IMR-90 (cell line): ENCODE results near the gene ARHGAP24. TPM values are rescaled to one million over a fixed set of nuclear protein-coding genes. Genes with fewer than 3 reads are reported as not detected.

Source experiments
- ATAC-seq: fragments of 200-7000 bp; cut with Tn5 transposase; 2 replicates; pipeline ENCODE4 v1.9.1; 2020; ENCODE audit warnings: low read depth, mild to moderate bottlenecking, moderate library complexity
- BruUV-seq: library from RNA; stranded (reverse); fragments of 400-500 nt; replicated peaks from 2 replicates; lab custom pipeline; 2021; lab: Mats Ljungman, UMichigan
- CTCF ChIA-PET: fragments of 300-600 bp; formaldehyde crosslinking; extraction: SDS; loops from one replicate; lab custom pipeline; 2021; ENCODE audit warnings: antibody characterized with exemption; lab: Yijun Ruan, JAX
- POLR2A ChIA-PET: fragments of 300-600 bp; sonication (Branson Sonifier 250); formaldehyde crosslinking; loops from one replicate; lab custom pipeline; 2022; ENCODE audit warnings: antibody characterized with exemption; ENCODE audit not compliant: unreplicated experiment; lab: Charles Lee
- DNase-seq: peaks from one replicate; pipeline ENCODE4 v3.0.0; 2013
- H2AFZ ChIP-seq: replicated peaks from 2 replicates; pipeline ENCODE3; 2013; ENCODE audit warnings: low read length, mild to moderate bottlenecking; ENCODE audit not compliant: poor library complexity
- H2AK5ac ChIP-seq: 2 replicates; pipeline ENCODE4 v1.6.1; 2013; ENCODE audit warnings: low read depth, low read length, inconsistent platforms
- H2AK9ac ChIP-seq: replicated peaks from 2 replicates; pipeline ENCODE3; 2013; ENCODE audit warnings: mild to moderate bottlenecking, low read depth, low read length, moderate library complexity; ENCODE audit not compliant: poor library complexity
- H2BK120ac ChIP-seq: 2 replicates; pipeline ENCODE4 v1.6.1; 2013; ENCODE audit warnings: low read depth, low read length, inconsistent platforms
- H2BK15ac ChIP-seq: 3 replicates; pipeline ENCODE4 v1.6.1; 2013; ENCODE audit warnings: low read depth, low read length, inconsistent platforms
- H2BK20ac ChIP-seq: 2 replicates; pipeline ENCODE4 v1.6.1; 2013; ENCODE audit warnings: low read depth, mild to moderate bottlenecking, inconsistent platforms, low read length, moderate library complexity
- H2BK5ac ChIP-seq: 2 replicates; pipeline ENCODE4 v1.6.1; 2013; ENCODE audit warnings: mild to moderate bottlenecking, low read depth, low read length, inconsistent platforms; ENCODE audit not compliant: poor library complexity, severe bottlenecking
- H3K14ac ChIP-seq: replicated peaks from 2 replicates; pipeline ENCODE4 v1.6.1; 2013; ENCODE audit warnings: low read depth, low read length, inconsistent platforms
- H3K18ac ChIP-seq: 2 replicates; pipeline ENCODE4 v1.6.1; 2013; ENCODE audit warnings: low read depth, low read length, control low read depth
- H3K23ac ChIP-seq: 2 replicates; pipeline ENCODE4 v1.6.1; 2013; ENCODE audit warnings: low read depth, low read length, inconsistent platforms
- H3K27ac ChIP-seq: 2 replicates; pipeline ENCODE4 v1.5.1; 2013; ENCODE audit warnings: mild to moderate bottlenecking, control low read depth, low read length; ENCODE audit not compliant: insufficient read depth
- H3K27me3 ChIP-seq: 2 replicates; pipeline ENCODE4 v1.6.1; 2013; ENCODE audit warnings: low read length; ENCODE audit not compliant: control insufficient read depth, insufficient read depth
- H3K36me3 ChIP-seq: 2 replicates; pipeline ENCODE4 v1.6.1; 2013; ENCODE audit warnings: low read length, mixed read lengths; ENCODE audit not compliant: control insufficient read depth, insufficient read depth
- H3K4ac ChIP-seq: 2 replicates; pipeline ENCODE4 v1.6.1; 2013; ENCODE audit warnings: low read depth, low read length, inconsistent platforms
- H3K4me1 ChIP-seq: 2 replicates; pipeline ENCODE4 v1.6.1; 2013; ENCODE audit warnings: low read length, mixed read lengths; ENCODE audit not compliant: control insufficient read depth, insufficient read depth
- H3K4me2 ChIP-seq: 2 replicates; pipeline ENCODE4 v1.6.1; 2013; ENCODE audit warnings: low read depth, mild to moderate bottlenecking, control low read depth, low read length, moderate library complexity
- H3K4me3 ChIP-seq: 2 replicates; pipeline ENCODE4 v1.5.1; 2013; ENCODE audit warnings: low read depth, mild to moderate bottlenecking, control low read depth, low read length, moderate library complexity; ENCODE audit not compliant: insufficient read depth
- H3K56ac ChIP-seq: 2 replicates; pipeline ENCODE4 v1.6.1; 2013; ENCODE audit warnings: low read length, inconsistent platforms; ENCODE audit not compliant: insufficient read depth; ENCODE audit errors: extremely low read depth
- H3K79me1 ChIP-seq, 2 experiments: 2 replicates each; pipeline ENCODE4 v1.6.1; 2013; ENCODE audit warnings: low read length in 2 of 2, inconsistent platforms in 1 of 2, low read depth in 1 of 2
- H3K9ac ChIP-seq: 2 replicates; pipeline ENCODE4 v1.6.1; 2013; ENCODE audit warnings: low read depth, low read length, control low read depth
- H3K9me1 ChIP-seq: 2 replicates; pipeline ENCODE4 v1.6.1; 2013; ENCODE audit warnings: low read length, inconsistent platforms; ENCODE audit not compliant: insufficient read depth
- H3K9me3 ChIP-seq: 2 replicates; pipeline ENCODE4 v1.6.1; 2013; ENCODE audit warnings: low read length; ENCODE audit not compliant: control insufficient read depth, insufficient read depth
- H4K20me1 ChIP-seq: 2 replicates; pipeline ENCODE4 v1.6.1; 2013; ENCODE audit warnings: low read length, inconsistent platforms; ENCODE audit not compliant: insufficient read depth
- H4K5ac ChIP-seq: 2 replicates; pipeline ENCODE4 v1.6.1; 2013; ENCODE audit warnings: mild to moderate bottlenecking, low read depth, low read length, control low read depth
- H4K8ac ChIP-seq, 2 experiments: 2 replicates each; pipeline ENCODE4 v1.6.1; 2013; ENCODE audit warnings: low read depth in 2 of 2, low read length in 2 of 2, control low read depth in 1 of 2, inconsistent platforms in 1 of 2
- H4K91ac ChIP-seq: 2 replicates; pipeline ENCODE4 v1.6.1; 2013; ENCODE audit warnings: low read depth, low read length, inconsistent platforms; ENCODE audit not compliant: insufficient read depth
- CEBPB ChIP-seq: IDR thresholded peaks from 2 replicates; pipeline ENCODE4 v1.6.1; 2012; ENCODE audit warnings: low read depth, low read length, improper control_type of control experiment
- ELK1 ChIP-seq: fragments of 150-350 bp; IDR thresholded peaks from 2 replicates; pipeline ENCODE4 v1.6.1; 2016; ENCODE audit warnings: low read depth, mild to moderate bottlenecking, low read length, moderate library complexity, borderline replicate concordance
- FOS ChIP-seq: fragments of 150-350 bp; IDR thresholded peaks from 2 replicates; pipeline ENCODE4 v1.6.1; 2016; ENCODE audit warnings: low read depth, low read length
- MAFK ChIP-seq: IDR thresholded peaks from 2 replicates; pipeline ENCODE4 v1.6.1; 2012; ENCODE audit warnings: low read depth, low read length, improper control_type of control experiment
- MXI1 ChIP-seq: IDR thresholded peaks from 2 replicates; pipeline ENCODE4 v1.6.1; 2012; ENCODE audit warnings: low read depth, mild to moderate bottlenecking, low read length, moderate library complexity, borderline replicate concordance
- USF2 ChIP-seq: fragments of 150-350 bp; IDR thresholded peaks from 2 replicates; pipeline ENCODE4 v1.6.1; 2017; ENCODE audit warnings: mild to moderate bottlenecking, antibody characterized with exemption, low read length, low read depth
- WGBS, 2 experiments: methylation state at CpG; one replicate each; pipeline versions ENCODE4 v1.1.5 to v1.1.7; 2013; ENCODE audit warnings: missing lambda C conversion rate in 2 of 2; ENCODE audit not compliant: insufficient read length in 1 of 2; ENCODE audit errors: extremely low coverage in 2 of 2; 5-methylcytosine and 5-hydroxymethylcytosine counted together
- dilution Hi-C: fragments of 300-500 bp; cut with HindIII; formaldehyde crosslinking; loops from one replicate; pipeline ENCODE4 v1.14.3; 2018; ENCODE audit warnings: low sequenced_read_pairs; ENCODE audit not compliant: unreplicated experiment
- in situ Hi-C: fragments of 300-500 bp; cut with MboI; formaldehyde crosslinking; loops from 3 replicates; pipeline ENCODE4 v1.14.3; 2019; ENCODE audit warnings: low sequenced_read_pairs, inconsistent platforms, mixed read lengths
- intact Hi-C: fragments of 100-400 bp; cut with micrococcal nuclease; formaldehyde crosslinking; loops from 2 replicates; pipeline ENCODE4 v1.10.0; 2022
- polyA plus RNA-seq, 3 experiments: library from polyadenylated mRNA; depleted of rRNA; stranded (reverse); fragments of >200 nt; gene quantifications; 2 replicates each; pipeline ENCODE4 v1.2.3, GENCODE V29; 2012; ENCODE audit warnings: low replicate concordance in 1 of 3
- total RNA-seq: library from RNA; depleted of rRNA; stranded (reverse); fragments of >200 nt; gene quantifications from 2 replicates; pipeline ENCODE4 v1.2.3, GENCODE V29; 2012

The ARHGAP24 gene
- total and polyA plus RNA-seq, 2 of the 4 experiments (the other 2 are of a cell fraction), result 11.9 to 24.0 TPM

GRCh38 chr4:85707611-85708010 is 232.7 kb downstream of the ARHGAP24 start:
- H3K56ac ChIP-seq, result no peak overlapping the region
- H3K14ac ChIP-seq, result no peak overlapping the region
- H3K9ac ChIP-seq, result no peak overlapping the region
- no peak overlapping the region for H3K18ac ChIP-seq
- TF ChIP-seq USF2 (no peak), MXI1 (no peak), MAFK (no peak), ELK1 (no peak), CEBPB (no peak), FOS (no peak)
- H3K36me3 ChIP-seq, result no peaks in the 10 kb centered on the region
- H3K9me3 ChIP-seq, result no peaks in the 10 kb centered on the region
- 82% methylated on average over 3 of the region's 5 CpGs; no CpG with 5 or more reads in 1 of the 2 experiments for WGBS, 2 experiments
- H2BK20ac ChIP-seq, result no peak overlapping the region
- H2AFZ ChIP-seq, result no peak overlapping the region
- dilution Hi-C loops (no loop called here), intact Hi-C loops (no loop called here), in situ Hi-C loops (no loop called here)
- H2AK9ac ChIP-seq, result no peak overlapping the region
- H3K4ac ChIP-seq, result no peak overlapping the region
- no TSS peak for BruUV-seq
- no peak overlapping the region for H4K8ac ChIP-seq
- H2AK5ac ChIP-seq, result no peak overlapping the region
- no peak overlapping the region for H4K91ac ChIP-seq
- no peak overlapping the region for H3K4me2 ChIP-seq
- H4K20me1 ChIP-seq, result no peaks in the 10 kb centered on the region
- H3K23ac ChIP-seq, result no peak overlapping the region
- H3K79me1 ChIP-seq, result no peaks in the 10 kb centered on the region
- H3K4me3 ChIP-seq, result no peak overlapping the region
- no peaks in the 10 kb centered on the region for H3K4me1 ChIP-seq
- no peak overlapping the region for H4K5ac ChIP-seq
- POLR2A ChIA-PET, result no interaction called here
- H2BK15ac ChIP-seq, result no peak overlapping the region
- H3K9me1 ChIP-seq, result no peaks in the 10 kb centered on the region
- no peak overlapping the region for H2BK120ac ChIP-seq
- ATAC-seq (no peak), DNase-seq (no peak)
- no peaks in the 10 kb centered on the region for H3K27me3 ChIP-seq
- no peak overlapping the region for H3K27ac ChIP-seq
- CTCF ChIA-PET, result no interaction called here
- H2BK5ac ChIP-seq, result no peak overlapping the region
